HEK293T (cell line): ENCODE data around the gene CACYBP.
A peak's percentile ranks its signal among the peaks of the same experiment; 100 is the strongest.

Experiments
- CTCF ChIA-PET: fragments of 350-600 bp; formaldehyde crosslinking; extraction: SDS; loops from one replicate; lab custom pipeline; 2021; ENCODE audit warnings: antibody characterized with exemption, inconsistent platforms; lab: Yijun Ruan, JAX
- POLR2A ChIA-PET: fragments of 350-600 bp; formaldehyde crosslinking; extraction: SDS; loops from one replicate; lab custom pipeline; 2020; ENCODE audit warnings: antibody characterized with exemption, inconsistent platforms; lab: Yijun Ruan, JAX
- DNase-seq: peaks from one replicate; pipeline ENCODE4 v3.0.0; 2012; ENCODE audit warnings: mixed read lengths; ENCODE audit errors: extremely low spot score
- ARNT ChIP-seq: fragments of 450-650 bp; IDR thresholded peaks from 2 replicates; pipeline ENCODE4 v1.6.1; 2017; ENCODE audit warnings: mild to moderate bottlenecking
- BHLHE40 ChIP-seq: fragments of 450-650 bp; IDR thresholded peaks from 2 replicates; pipeline ENCODE4 v1.6.1; 2016; ENCODE audit warnings: mild to moderate bottlenecking, moderate library complexity, borderline replicate concordance
- CTBP1 ChIP-seq: fragments of 450-650 bp; IDR thresholded peaks from 2 replicates; pipeline ENCODE4 v1.6.1; 2016; ENCODE audit warnings: borderline replicate concordance
- ELF4 ChIP-seq: fragments of 450-650 bp; IDR thresholded peaks from 2 replicates; pipeline ENCODE4 v1.6.1; 2017; ENCODE audit warnings: antibody characterized with exemption
- FOXA1 ChIP-seq: fragments of 450-650 bp; IDR thresholded peaks from 2 replicates; pipeline ENCODE4 v1.6.1; 2016; ENCODE audit warnings: mild to moderate bottlenecking
- FOXK2 ChIP-seq: fragments of 450-650 bp; IDR thresholded peaks from 2 replicates; pipeline ENCODE4 v1.6.1; 2016; ENCODE audit warnings: mild to moderate bottlenecking
- FOXM1 ChIP-seq: fragments of 450-650 bp; IDR thresholded peaks from 2 replicates; pipeline ENCODE4 v1.6.1; 2017; ENCODE audit warnings: mild to moderate bottlenecking, borderline replicate concordance
- HDGF ChIP-seq: fragments of 450-650 bp; IDR thresholded peaks from 2 replicates; pipeline ENCODE4 v1.6.1; 2017; ENCODE audit warnings: antibody characterized with exemption, borderline replicate concordance
- L3MBTL2 ChIP-seq: fragments of 450-650 bp; conservative IDR thresholded peaks from 2 replicates; pipeline ENCODE4 v1.6.1; 2016; ENCODE audit warnings: mild to moderate bottlenecking
- LEF1 ChIP-seq: fragments of 450-650 bp; IDR thresholded peaks from 2 replicates; pipeline ENCODE4 v1.6.1; 2017; ENCODE audit warnings: mild to moderate bottlenecking, borderline replicate concordance
- NFRKB ChIP-seq: fragments of 450-650 bp; IDR thresholded peaks from 2 replicates; pipeline ENCODE4 v1.6.1; 2016; ENCODE audit warnings: mild to moderate bottlenecking, moderate library complexity
- PKNOX1 ChIP-seq: fragments of 450-650 bp; IDR thresholded peaks from 2 replicates; pipeline ENCODE4 v1.6.1; 2016
- SP1 ChIP-seq: fragments of 450-650 bp; IDR thresholded peaks from 2 replicates; pipeline ENCODE4 v1.6.1; 2017
- SUZ12 ChIP-seq: fragments of 450-650 bp; IDR thresholded peaks from 2 replicates; pipeline ENCODE4 v1.6.1; 2016; ENCODE audit warnings: mild to moderate bottlenecking
- TARDBP ChIP-seq: fragments of 450-650 bp; IDR thresholded peaks from 2 replicates; pipeline ENCODE4 v1.6.1; 2016
- ZNF384 ChIP-seq: fragments of 450-650 bp; IDR thresholded peaks from 2 replicates; pipeline ENCODE4 v1.6.1; 2016

Gene CACYBP

GRCh38 chr1:174998569-174999215 is 1.1 kb upstream of the CACYBP start:
- ChIA-PET POLR2A (interaction anchor here (0.8 to 3.2 kb wide), 18 partner anchors 9 to 233 kb away, joined by 3 to 43 read pairs (median 5); partner anchors contain the start of gene MRPS14), CTCF (interaction anchor here (0.7 to 1.1 kb wide), 4 partner anchors 12 to 45 kb away, joined by 3 to 6 read pairs (median 4); no protein-coding TSS in a partner anchor)
- no peak for TF ChIP-seq ELF4
- TF ChIP-seq HDGF = peak; percentile 19; the same call in 1 of the 2 replicates
- peak; percentile 59; the same call in 1 of the 2 replicates for TF ChIP-seq L3MBTL2
- peak; percentile 70 for TF ChIP-seq PKNOX1
- peak; percentile 46 for DNase-seq

- peak; percentile 94 for DNase-seq
- ChIA-PET POLR2A (interaction anchor here (0.5 to 3.2 kb wide), 24 partner anchors 10 to 1175 kb away, joined by 3 to 43 read pairs (median 4); partner anchors contain the start of gene MRPS14), CTCF (interaction anchor here (0.7 to 1.1 kb wide), 3 partner anchors 13 to 45 kb away, joined by 3 to 6 read pairs (median 4); no protein-coding TSS in a partner anchor)
- no peak for TF ChIP-seq ARNT
- peak; percentile 94 for TF ChIP-seq NFRKB
- no peak for TF ChIP-seq FOXA1
- TF ChIP-seq CTBP1 = peak; percentile 24; the same call in 1 of the 2 replicates
- no peak; the same call in none of the 2 replicates for TF ChIP-seq L3MBTL2
- TF ChIP-seq FOXM1 = no peak
- TF ChIP-seq SUZ12 = no peak
- 0 out of 2 replicates have a peak, but pooled peaks have one; percentile 6 for TF ChIP-seq HDGF
- peak; percentile 70; the same call in 1 of the 2 replicates for TF ChIP-seq FOXK2
- TF ChIP-seq ZNF384 = no peak
- TF ChIP-seq BHLHE40 = no peak
- TF ChIP-seq LEF1 = no peak
- peak; percentile 84 for TF ChIP-seq ELF4
- no peak for TF ChIP-seq SP1
- no peak for TF ChIP-seq TARDBP
- peak; percentile 81 for TF ChIP-seq PKNOX1
These were observed 371 bp upstream of the CACYBP start for GRCh38 chr1:174999216-174999935.

GRCh38 chr1:175000697-175001187 is 995 bp downstream of the CACYBP start:
- DNase-seq = no peak
- ChIA-PET POLR2A (interaction anchor here (1.1 to 3.2 kb wide), 7 partner anchors 9 to 1177 kb away, joined by 3 to 43 read pairs (median 6); partner anchors contain the start of gene MRPS14), CTCF (no interaction called here)
- TF ChIP-seq PKNOX1 (no peak), ZNF384 (no peak), SUZ12 (no peak), HDGF (no peak), SP1 (no peak), NFRKB (no peak), CTBP1 (no peak), FOXA1 (no peak), L3MBTL2 (no peak), ARNT (no peak), LEF1 (no peak), FOXK2 (no peak), BHLHE40 (no peak)

GRCh38 chr1:175002910-175003517 is 3.3 kb downstream of the CACYBP start:
- no peak for DNase-seq
- TF ChIP-seq FOXM1 (no peak), LEF1 (no peak), ARNT (no peak), ZNF384 (peak; percentile 65; the same call in 1 of the 2 replicates)
- ChIA-PET CTCF (no interaction called here), POLR2A (interaction anchor here (2.2 kb wide), 1 partner anchor 20 kb away, joined by 10 read pairs; the partner anchor contains the start of gene MRPS14)

GRCh38 chr1:175003521-175003920 is 3.8 kb downstream of the CACYBP start:
- POLR2A ChIA-PET = interaction anchor here (2.2 kb wide), 1 partner anchor 19 kb away, joined by 10 read pairs; the partner anchor contains the start of gene MRPS14
- CTCF ChIA-PET = no interaction called here
- no peak for TF ChIP-seq ARNT
- no peak for TF ChIP-seq PKNOX1
- TF ChIP-seq ZNF384 = no peak
- TF ChIP-seq SP1 = no peak
- no peak for DNase-seq
